ENCODE measurements around the gene SURF4.
A peak's percentile ranks its signal among the peaks of the same experiment; 100 is the strongest.
"Not testable (repeated sequence)": the region's sequence is repeated elsewhere in the genome, so short reads cannot be mapped to it uniquely, and the experiment has no call there.

SURF4 gene

DNA sequence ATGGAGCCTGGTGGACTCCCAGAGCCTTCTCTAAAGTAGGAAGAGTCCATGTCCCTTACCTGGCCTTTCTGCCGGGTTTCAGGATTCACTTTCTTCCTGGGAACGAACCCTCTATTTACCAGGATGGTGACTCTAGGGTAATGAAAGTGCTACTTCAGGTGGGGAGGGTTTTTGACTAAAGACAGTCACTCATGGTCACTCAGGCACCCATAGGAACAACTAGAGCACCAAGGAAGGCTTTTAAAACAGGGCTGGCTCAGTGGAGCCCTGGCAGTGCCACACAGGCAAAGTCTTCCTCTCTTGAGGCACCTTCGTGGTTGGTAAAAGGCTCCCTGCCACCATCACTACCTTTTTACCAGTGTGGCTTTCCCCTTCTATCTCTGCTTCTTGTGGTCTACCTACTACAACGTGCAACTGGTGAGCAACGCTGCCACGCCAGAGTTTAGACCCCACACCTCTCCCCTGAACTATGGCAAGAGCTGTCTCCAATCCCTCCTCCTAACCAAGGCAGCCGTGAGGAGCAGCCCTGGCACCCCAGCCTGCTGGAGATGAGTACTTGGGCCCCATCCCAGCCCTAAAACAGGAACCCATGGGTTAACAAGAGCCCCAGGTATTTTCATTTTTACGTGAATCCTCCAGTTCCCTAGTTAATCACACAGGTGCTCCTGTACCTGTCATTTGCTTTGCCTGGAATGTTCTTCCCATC lies 23.1 kb downstream of the SURF4 start:
- no peak for DNase-seq (ENCODE audit: low read depth in 2 of 2)

DNA sequence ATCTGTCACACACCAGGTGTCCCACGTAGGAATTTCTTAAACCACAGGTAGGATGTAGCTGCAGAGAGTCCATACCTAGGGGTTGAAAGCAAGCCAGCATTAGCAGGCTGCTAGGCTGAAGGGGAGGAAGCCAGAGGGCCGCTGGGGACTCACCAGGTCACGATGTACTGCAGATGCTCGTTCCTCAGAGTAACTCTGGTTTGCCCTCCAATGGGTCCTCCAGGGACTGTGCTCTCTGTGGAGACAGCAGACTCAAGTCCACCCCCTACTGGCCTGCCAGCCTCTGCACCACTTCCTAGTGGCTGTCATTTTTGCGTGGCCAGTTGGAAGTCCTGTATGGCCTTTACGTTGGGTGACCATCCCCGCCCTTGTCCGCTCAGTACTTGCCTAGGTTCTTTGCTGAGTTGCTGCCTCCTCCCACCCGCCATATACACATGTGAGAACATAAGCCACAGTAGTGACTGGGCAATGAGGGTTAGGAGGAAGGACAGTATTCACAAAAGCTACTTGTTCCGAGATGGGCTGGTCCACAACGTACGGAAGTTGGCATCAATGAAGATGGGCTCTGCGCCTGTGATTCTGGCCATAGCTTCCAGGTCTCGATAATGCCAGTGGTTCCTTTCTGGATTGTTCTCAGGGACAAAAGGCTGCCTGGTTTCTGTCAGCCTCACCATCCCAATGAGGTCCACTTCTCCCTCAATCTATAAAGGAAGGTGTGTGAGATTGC lies 23.8 kb downstream of the SURF4 start:
- peak in 1 of 2 donors; percentile 38 for DNase-seq (ENCODE audit: low read depth in 2 of 2)

DNA sequence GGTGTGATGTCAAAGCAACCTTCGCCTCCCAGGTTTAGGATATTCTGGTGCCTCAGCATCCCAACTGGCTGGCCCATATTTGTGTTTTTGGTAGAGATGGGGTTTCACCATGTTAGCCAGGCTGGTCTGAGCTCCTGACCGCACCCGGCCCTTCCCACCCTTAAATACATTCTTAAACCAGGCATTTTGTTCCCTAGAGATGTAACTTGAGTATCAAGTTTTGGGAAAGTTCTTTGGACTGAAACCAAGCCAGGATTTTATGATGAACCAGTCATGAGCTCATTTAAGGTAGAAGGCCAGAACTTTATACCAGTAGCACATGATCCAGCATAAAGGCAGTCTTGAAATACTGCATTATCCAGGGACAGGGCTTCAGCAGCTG lies 24.3 kb downstream of the SURF4 start:
- DNase-seq (ENCODE audit: low read depth in 2 of 2): no peak

DNA sequence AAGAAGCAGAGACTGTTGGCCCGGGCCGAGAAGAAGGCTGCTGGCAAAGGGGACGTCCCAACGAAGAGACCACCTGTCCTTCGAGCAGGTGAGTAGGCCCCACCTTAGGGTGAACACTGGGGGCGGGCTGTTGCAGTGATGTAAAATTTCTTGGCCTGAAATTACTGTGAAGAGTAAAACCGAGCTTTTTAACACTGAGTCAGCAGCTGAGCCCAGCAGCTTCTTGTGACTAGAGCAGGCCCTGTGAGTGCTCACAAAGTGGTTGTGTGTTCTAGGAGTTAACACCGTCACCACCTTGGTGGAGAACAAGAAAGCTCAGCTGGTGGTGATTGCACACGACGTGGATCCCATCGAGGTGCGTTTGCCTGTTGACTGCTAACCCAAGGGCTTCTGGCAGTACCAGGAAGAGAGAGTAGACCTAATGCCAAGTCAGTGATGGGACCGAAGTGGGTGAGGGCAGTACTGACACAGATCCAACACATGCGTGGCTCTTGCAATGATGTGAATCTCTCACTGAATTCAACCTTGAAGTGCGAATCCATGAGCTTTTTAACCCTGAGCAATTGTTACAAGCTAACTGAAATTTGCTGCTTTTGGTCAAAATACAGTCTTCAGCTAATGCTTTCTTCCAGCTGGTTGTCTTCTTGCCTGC lies 25.8 kb downstream of the SURF4 start:
- DNase-seq (ENCODE audit: low read depth in 2 of 2): no peak

DNA sequence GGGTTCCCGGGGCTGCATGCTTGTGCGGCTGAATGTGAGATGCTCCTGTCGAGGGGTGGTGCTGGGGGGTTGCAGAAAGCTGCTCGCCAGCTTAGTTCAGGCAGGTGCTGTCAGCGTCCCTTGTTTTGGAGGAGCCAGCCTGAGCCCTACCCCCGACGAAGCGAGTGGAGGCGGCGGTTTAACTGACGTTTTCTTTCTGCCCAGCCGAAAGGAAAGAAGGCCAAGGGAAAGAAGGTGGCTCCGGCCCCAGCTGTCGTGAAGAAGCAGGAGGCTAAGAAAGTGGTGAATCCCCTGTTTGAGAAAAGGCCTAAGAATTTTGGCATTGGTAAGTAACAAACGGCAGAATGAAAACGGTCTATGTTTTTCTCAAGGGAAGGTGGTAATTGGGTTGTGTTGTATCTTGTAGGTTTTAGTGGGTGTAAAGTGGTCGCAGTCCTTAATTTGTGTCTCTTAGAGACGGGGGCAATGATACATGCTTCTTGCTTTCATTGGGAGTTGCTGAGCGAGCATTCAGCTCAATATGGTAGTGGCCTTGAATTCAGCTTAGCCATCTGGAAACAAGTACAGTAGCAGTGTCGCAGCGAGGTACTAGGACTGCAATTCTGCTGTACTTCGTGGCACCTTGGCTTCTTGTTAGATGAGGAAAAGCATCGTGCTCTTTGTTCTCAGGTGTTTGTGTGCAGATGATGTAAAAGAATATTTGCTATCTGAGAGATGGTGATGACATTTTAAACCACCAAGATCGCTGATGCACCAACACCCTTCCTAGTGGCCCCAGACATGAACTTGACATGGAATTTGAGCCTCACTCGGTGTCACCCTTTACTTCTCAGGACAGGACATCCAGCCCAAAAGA lies 26.9 kb downstream of the SURF4 start:
- DNase-seq (ENCODE audit: low read depth in 2 of 2): no peak

DNA sequence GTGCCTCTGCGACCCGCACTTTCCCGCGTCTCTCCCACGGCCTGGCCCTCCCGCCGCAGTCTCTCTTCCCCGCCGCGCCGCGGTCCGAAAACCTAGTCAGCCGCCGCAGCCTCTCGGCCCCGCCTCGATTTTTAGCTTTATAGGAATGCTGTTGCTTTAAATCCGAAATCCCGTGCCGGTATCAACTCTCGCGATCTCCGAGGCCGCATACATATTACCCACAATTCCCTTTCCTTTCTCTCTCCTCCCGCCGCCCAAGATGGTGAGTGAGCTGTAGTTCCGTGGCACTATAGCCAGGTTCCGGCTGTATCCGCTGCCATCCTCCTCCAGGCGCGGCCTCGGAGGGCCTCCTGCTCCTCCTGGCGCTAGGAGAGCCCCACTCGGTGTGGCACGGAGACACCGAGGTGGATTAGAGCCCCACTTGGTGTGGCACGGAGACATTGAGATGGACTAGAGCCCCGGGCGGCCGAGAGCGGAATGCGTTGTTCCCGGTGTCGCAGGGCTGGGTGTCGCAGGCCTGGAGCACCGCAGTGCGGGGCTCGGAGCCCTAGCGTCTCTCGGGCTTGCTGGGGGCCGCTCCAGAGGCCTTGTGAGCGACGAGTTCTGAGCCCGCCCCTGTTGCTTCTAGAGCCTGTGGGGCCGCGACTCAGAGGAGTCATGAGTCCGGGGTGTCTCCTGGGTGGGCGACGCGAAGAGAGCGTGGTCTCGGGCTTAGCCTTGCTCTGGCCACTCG lies 27.7 kb downstream of the SURF4 start, which contains the start of the genes MED22 and RPL7A:
TSS of gene MED22 (minus strand) at position 147 of the 733 bp plus-strand sequence. CDS start 1,469 bp downstream, outside the sequence.
TSS of gene RPL7A (plus strand) at position 234 of the 733 bp plus-strand sequence. CDS start at position 260, 26 bp downstream.
- DNase-seq (ENCODE audit: low read depth in 2 of 2): peak; percentile 84 to 89

DNA sequence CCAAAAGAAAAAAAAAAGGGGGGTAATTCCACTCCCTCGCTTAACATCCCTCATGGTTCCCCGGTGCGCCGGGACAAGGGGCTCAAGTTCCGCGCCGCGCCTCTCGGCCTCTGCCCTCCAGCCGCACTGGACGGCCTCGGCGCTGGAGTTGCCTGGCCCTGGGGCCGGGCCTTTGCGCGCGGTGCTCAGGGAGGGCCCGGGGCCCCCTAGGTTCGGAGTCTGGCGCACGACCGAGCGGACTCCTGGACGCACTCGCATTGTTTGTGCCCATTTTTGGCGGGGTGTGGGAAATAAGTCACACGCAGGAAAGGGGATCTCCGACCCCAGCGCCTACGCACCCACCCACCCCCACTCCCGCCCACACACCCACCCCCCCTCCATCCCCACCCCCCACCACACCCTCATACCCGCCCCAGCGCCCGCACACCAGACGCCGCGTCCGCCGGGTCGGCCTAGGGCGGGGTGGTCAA lies 28.3 kb downstream of the SURF4 start:
- DNase-seq (ENCODE audit: low read depth in 2 of 2): peak; percentile 36 to 47

DNA sequence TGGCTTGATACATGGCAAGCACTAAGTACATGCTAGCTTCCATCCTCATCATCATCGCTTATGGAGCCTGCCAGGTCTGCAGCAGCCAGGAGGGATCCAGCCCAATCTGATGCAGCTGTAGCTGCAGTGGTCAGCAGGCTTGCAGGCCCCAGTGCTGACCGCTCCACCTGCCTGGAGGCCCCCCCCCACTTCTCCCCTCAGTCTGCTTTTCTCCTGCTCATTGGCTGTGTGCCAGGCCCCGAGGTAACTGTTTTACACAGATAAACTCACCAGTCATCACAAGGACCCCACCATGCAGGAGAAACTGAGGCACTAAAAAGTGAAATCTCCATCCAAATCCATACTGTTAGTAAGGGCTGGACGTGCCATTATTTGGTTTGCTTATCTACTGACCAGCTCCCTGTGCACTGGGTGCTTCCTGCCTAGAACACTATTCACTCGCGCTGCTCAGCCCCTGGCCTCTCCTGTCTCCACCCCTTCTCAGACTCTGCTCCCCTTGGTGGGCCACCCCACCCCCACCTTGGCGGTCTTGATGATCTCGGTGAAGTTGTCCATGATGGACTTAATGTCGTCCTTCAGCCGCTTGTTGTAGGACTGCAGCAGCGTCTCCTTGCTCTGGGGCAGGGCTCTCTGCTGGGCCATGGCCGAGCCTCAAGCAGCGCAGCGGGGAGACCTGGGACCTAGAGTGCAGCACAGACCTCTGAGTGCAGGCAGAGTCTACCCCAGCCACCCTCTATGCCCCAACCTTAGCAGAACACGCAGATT lies 29.7 kb downstream of the SURF4 start:
- no peak for DNase-seq (ENCODE audit: low read depth in 2 of 2)

DNA sequence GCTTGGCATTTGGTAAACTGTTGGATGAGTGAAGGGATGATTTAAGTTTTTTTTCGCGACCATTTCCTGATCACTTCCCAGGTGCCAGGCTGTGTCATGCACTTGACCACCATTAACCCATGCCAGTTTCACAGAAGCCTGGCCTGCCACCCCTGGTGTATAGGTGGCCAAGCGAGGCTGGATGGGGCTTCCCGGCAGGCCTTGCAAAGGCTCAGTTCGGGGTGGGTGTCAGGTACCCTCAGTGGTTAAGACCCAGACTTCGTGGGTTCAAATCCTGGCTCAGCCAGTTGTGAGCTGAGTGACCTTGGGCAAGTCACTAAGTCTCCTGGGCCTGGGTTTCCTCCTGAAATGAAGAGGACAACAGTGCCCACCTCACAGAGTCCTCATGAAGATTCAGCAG lies 30.3 kb downstream of the SURF4 start:
- no peak for DNase-seq (ENCODE audit: low read depth in 2 of 2)

DNA sequence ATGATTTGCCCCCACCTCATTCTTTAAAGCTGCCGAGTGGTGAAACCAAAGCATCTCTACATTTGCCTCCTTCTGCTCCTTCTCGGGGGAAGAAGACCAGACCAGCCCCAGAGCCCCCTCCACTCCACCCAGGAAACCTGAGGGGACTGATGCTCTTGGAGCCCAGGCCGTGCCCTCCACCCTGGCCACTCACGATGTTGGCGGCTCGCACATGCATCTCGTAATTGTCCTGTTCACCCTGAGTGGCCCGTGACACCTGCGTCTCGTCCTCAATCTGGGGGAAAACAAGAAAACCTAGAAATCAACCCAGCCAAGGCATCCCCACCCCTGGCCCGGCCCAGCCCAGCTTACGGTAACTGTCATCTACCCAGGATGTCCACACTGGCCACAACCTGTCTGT lies 30.9 kb downstream of the SURF4 start:
- DNase-seq (ENCODE audit: low read depth in 2 of 2): no peak

DNA sequence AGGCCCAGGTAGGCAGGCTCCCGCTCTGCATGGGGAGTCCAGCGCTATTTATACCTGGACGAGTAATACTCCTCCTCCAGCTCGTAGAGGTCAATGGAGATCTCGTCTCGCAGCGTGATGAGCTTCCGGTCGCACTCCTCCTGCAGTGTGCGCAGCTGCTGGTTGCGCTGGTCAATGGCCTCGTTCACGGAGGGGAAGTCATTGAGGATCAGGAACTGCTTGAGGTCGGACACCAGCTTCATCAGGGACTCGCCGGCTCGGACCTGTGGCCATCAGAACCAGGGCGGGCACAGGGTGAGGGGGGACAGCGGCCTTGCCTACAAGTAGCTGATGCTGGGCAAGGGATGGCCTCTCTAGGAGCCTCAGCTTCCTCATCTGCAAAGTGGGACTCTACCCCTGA lies 31.8 kb downstream of the SURF4 start:
- no peak for DNase-seq (ENCODE audit: low read depth in 2 of 2)

DNA sequence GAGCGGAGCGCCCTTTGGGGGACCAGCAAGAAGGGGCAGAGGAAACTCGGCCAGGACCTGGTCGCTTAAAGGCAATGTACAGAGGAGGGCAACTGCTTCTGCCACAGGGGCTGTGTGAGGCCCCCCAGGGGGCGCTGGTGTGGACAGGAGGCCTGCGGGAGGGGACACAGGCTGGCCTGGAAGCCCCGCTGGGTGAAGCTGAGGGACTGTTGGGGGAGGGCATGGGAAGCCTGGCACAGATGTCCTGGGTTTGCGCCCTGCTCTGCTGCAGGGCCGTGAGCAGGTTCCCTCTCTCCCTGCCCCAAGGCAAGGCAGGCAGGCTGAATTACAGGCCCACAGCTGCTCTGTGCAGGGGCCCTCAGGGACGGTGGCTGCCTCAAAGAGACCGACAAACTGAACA lies 33.3 kb downstream of the SURF4 start:
- DNase-seq (ENCODE audit: low read depth in 2 of 2): no peak

DNA sequence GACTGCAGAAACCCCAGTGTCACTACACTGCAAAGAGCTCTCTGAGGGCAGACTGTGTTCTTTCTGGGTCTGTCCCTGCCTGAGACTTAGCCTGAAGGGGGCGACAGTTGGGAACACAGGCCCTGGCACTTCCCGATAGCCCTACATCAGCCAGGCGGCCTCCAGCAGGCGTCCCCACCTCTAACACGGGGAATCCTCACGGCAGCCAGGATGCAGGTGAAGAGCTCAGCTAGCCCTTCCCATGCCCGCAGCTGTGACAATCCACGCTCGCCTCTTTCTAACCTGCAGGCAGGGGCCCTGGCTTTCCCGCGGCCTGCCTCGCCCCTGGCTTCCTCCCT lies 33.8 kb downstream of the SURF4 start:
- no peak for DNase-seq (ENCODE audit: low read depth in 2 of 2)

DNA sequence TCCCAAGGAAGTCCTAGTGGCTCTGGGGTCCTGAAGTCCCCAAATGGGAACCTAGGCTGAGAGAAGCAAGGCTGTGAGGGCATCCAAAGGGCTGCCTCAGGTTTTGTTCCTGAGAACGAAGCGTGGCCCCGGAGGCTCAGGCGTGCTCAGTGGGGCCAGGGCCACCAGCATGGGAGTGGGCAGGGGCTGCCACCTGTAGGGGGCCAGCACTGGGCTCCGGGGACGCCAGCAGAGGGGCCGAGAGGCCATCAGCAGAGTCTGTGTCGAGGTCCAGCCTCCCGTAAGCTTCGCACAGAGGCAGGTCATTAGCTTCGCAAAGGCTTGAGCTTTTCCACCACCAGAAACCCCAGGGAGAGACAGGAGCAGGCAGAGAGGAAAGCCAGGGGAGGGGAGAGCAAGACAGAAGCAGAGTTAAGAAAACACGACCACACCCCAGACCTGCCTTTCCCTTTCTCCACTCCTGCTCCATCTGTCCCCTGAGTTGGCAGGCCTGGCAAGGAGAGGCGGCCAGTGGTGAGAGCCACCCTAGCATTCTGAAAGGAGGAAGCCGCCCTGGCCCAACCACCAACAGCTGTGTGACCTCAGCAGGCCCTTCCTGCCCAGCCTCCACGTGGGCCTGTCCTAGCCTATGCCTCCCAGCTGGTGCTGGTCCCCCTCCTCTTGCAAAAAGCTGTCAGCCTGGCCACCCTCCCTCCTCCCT lies 34.3 kb downstream of the SURF4 start:
- DNase-seq (ENCODE audit: low read depth in 2 of 2): no peak

DNA sequence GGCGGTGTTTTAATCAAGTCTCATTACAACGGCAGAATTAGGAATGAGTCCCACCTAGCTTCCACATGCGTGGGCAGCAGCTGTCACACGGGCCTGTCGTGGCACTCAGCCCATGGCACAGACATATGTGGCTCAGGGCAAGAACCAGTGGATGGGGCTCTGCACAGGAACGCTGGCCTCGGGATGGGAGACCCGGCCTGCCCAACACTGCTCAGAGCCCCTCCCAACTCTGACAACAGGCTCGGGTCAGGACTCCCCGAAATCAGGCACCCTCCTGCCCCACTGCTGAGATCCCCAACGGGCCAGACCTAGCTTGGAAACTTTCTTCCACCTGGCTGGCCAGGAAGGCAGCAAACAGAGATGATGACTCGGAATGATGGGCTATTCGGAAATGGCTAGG lies 34.9 kb downstream of the SURF4 start:
- DNase-seq (ENCODE audit: low read depth in 2 of 2): no peak

DNA sequence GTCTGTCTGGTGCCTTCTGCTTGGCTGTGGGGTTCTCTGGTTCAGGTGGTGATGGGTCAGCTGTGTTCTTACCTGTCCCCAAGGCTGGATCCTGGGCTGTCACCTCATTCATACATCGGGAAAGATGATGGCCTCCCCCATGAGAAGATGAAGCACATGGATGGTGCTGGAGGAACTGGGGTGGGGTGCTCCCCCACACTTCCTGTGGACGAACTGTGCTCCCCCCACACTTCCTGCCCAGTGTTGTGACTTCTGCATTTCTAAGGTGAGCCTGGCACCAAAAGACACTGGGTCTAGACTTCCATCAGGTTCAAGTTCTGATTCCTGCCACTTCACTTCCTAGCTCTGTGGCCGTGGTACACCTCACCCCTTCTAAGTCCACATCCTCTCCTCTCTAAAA lies 35.6 kb downstream of the SURF4 start:
- no peak for DNase-seq (ENCODE audit: low read depth in 2 of 2)

DNA sequence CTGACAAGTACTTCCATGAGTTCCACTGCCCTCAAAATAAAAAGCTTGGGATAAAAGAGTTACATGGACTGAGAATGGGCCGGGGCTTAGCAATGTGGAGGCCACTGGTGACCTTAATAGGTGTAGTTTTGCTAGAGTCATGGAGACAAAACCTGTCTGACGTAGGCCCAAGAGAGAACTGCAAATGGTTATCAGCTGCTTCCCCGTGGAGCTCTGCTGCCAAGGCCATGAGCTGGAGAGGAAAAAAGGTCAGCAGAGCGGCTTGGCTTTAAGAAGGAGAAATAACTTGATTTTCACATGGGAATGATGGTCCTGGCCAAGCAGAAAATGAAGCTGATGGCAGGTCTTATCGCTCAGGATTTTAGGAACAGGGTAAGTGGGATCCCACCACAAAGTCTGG lies 36.2 kb downstream of the SURF4 start:
- no peak for DNase-seq (ENCODE audit: low read depth in 2 of 2)

DNA sequence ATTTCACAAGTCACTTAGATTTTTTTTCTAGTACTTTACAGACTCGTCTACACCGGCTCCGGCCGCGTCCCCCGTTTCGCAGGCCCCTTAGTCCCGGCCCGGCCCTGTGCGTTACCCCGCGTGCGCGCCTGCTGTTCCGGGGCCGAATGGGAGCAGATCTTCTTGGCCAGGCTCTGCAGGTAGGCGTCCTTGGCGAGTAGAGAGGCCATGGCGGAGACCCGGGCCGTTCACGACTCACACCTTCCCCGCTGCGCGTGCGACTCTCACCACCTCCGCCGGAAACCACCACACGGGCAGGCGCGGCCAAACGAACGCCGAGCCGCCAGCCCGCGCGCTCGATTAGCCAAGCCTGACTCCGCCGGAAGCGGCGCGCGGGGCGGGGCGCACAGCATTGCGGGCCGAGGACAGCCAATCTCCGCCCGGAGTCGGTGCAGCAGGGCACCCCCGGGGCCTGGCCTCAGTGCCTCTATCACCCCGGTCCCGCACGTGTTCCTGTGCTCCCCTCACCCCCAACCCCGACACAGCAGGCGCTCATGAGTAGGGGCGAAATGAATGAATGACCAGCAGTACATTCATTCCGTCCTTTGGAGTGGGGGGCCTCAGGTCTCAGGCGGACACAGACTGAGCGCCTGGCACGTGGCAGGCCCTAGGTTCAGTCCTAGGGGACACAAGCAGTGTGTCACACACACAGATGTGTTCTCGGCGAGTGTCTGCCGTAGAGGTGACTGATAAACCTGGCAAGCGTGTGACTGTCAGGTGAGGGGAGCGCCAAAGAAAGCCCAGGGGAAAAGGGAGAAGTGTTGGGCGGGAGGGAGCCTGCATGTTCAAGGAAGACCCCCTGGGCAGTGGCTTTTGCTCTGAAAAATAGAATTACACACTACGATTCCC lies 39.7 kb downstream of the SURF4 start, which contains the start of gene SURF6:
TSS of gene SURF6 (minus strand) at position 265 of the 888 bp plus-strand sequence. CDS start at position 209, 56 bp downstream.
- DNase-seq (ENCODE audit: low read depth in 2 of 2): peak; percentile 90 to 93

DNA sequence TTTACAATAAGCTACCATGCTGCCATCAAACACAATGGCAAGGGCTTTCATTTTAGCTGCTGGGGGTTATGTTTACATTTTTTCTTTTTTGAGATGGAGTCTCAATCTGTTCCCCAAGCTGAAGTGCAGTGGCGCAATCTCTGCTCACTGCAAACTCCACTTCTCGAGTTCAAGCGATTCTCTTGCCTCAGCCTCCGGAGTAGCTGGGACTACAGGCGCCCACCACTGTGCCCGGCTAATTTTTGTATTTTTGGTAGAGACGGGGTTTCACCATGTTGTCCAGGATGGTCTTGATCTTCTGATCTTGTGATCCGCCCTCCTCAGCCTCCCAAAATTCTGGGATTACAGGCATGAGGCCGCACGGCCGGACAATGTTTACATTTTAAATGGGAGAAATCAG lies 41.0 kb downstream of the SURF4 start:
- not testable (repeated sequence) for DNase-seq (ENCODE audit: low read depth in 2 of 2)

Measured in stimulated activated CD4-positive, alpha-beta T cell treated with anti-CD3 and anti-CD28 coated beads, Interleukin-1b, Interleukin-23, amount 100 ng/mL, for 4 hours (primary cell).